ENCODE measurements around the gene EZR.

EZR gene

GRCh38 chr6:158763434-158764182, 55.6 kb downstream of the EZR start:
- no peak for DNase-seq (ENCODE audit: low read depth in 4 of 4, low spot score in 1 of 4)

DNA sequence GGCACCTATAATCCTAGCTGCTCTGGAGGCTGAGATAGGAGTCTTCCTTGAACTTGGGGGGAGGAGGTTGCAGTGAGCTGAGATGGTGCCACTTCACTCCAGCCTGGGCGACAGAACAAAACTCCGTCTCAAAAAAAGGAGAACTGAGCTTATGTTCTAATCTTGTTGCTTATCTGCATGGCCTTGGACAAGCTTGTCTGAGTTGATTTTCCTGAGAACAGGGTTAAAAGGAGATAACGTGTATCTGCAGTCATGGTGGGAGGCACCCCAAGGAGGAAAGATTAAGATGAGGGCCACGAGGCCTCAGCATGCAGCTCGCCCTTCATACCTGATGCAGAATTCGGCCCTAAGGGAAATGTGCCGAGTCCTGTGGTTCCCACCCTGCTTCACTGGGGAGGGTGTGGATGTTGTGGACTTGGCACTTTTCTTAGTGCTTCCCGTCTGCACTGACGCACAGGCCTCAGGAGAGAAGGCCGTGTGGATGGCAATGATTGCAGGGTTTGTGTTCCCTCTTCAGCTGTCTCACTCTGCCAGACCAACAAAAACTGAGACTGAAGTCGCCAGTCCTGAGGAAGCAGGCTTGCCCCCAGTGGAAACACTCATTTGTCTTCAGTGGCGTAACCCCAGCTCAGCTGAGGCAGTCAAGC, 56.3 kb downstream of the EZR start:
- DNase-seq (ENCODE audit: low read depth in 4 of 4, low spot score in 1 of 4) = no peak

GRCh38 chr6:158761746-158762145, 57.4 kb downstream of the EZR start:
- DNase-seq (ENCODE audit: low read depth in 4 of 4, low spot score in 1 of 4) = no peak

- no peak for DNase-seq (ENCODE audit: low read depth in 4 of 4, low spot score in 1 of 4)
Observed at GRCh38 chr6:158760618-158761250, 58.4 kb downstream of the EZR start.

GRCh38 chr6:158759966-158760617, 59.1 kb downstream of the EZR start:
- DNase-seq (ENCODE audit: low read depth in 4 of 4, low spot score in 1 of 4) = no peak

- no peak for DNase-seq (ENCODE audit: low read depth in 4 of 4, low spot score in 1 of 4)
Observed at GRCh38 chr6:158758941-158759479, 60.2 kb downstream of the EZR start.

DNA sequence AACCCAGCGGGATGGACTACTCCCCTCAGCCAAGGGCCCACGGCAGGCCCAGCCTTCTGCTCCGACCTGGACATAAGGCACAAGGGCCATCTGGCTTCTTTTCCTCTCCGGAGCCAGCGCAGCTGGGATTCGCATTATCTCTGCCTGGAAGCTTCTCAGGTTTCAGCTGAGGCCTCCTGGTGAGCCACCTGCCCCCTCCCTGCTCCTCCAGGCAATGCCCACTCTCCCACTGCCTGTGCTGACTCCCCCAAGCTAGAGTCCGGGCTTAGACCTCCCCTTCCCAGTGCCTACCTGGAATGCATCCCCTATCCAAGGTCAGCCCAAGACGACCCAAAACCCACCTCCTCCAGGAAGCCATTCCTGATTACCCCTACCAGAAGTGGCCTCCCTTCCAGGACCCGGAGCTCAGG, 60.7 kb downstream of the EZR start:
- DNase-seq (ENCODE audit: low read depth in 4 of 4, low spot score in 1 of 4) = no peak

DNA sequence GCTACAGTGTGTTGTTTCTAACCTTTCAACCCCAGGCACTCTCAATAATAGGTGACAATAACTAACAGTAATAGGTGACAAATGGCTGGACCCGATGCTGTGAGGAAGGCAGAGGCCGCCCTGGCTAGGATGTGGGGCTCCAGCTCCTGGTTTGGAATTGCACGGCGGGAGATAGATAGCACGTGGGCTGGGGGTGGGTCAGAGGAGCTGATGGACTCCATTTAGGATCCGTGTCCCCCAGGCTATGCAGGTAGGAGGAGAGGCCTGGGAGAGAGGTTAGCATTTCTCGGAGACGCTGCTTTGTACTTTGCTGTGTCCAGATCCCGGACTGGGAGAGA, 61.4 kb downstream of the EZR start:
- no peak for DNase-seq (ENCODE audit: low read depth in 4 of 4, low spot score in 1 of 4)

DNA sequence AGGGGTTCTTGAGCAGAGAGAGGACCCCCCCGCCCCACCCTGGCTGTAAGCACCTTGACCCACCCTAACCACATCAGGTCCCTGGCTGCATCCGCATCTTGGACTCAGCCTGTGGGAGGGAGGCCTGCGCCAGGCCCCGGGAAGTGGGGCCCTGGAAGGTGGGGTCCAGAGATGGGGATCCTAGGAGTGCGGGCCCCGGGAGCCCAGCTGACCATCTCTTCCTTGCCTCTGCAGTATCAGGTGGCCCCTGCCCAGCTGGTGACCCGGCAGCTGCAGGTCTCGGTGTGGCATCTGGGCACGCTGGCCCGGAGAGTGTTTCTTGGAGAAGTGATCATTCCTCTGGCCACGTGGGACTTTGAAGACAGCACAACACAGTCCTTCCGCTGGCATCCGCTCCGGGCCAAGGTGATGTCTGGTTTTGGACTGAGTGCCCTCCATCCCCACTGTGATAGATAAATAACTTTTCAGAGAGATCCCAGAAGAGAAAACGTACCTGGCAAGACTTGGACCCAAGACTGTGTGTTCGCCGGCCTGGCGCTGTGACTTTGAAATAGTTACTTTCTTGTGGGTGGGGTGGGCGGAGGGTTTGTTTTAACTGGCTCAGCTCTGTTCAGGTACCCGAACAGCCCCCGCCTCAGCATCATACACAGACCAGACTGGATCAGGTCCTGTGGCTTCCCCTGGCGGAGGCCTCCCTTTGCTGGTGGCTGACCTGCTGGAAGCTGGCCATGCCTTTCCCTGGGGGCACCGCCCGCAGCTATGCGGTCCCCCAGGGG, 62.0 kb downstream of the EZR start:
- no peak for DNase-seq (ENCODE audit: low read depth in 4 of 4, low spot score in 1 of 4)

- no peak for DNase-seq (ENCODE audit: low read depth in 4 of 4, low spot score in 1 of 4)
Observed at GRCh38 chr6:158756126-158756525, 63.0 kb downstream of the EZR start.

GRCh38 chr6:158755636-158756035, 63.5 kb downstream of the EZR start:
- no peak for DNase-seq (ENCODE audit: low read depth in 4 of 4, low spot score in 1 of 4)

DNA sequence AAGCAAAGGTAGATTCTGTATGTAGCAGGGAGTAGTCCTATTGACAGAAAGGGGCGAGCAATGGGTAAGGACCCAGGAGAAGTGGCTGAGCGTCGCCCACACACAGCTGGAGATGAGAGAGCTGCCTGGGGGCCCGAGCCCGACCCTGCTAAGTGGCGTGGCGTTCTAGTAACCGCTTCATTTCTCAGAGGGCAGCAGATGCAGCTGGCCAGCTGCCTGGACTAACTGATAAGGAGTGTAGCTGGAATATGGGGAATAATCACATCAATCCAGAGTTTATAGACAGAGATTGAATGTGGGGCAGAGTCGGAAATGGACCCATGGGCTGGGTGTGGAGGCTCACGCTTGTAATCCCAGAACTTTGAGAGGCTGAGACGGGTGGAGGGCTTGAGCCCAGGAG, 64.4 kb downstream of the EZR start:
- no peak for DNase-seq (ENCODE audit: low read depth in 4 of 4, low spot score in 1 of 4)

GRCh38 chr6:158753811-158754210, 65.4 kb downstream of the EZR start:
- no peak for DNase-seq (ENCODE audit: low read depth in 4 of 4, low spot score in 1 of 4)

DNA sequence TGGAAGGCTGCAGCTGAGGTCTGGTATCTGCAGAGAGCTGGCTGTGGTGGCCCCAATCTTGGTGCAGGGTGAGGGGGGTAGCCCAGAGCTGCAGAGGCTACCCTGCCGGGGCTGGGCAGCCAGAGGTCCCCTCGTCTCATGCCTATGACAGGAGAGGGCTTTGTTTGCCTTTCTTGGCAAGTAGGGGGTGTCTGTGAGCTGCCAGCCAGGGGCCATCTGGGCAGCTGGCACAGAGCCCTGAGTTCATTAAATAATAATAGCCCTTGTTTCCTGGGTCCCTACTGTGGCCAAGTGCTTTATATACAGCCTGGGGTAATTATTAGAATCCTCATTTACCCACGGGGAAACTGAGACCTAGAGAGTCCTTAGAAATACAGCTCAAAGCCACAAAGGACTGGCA, 66.6 kb downstream of the EZR start:
- no peak for DNase-seq (ENCODE audit: low read depth in 4 of 4, low spot score in 1 of 4)

GRCh38 chr6:158751921-158752320, 67.2 kb downstream of the EZR start:
- no peak for DNase-seq (ENCODE audit: low read depth in 4 of 4, low spot score in 1 of 4)

DNA sequence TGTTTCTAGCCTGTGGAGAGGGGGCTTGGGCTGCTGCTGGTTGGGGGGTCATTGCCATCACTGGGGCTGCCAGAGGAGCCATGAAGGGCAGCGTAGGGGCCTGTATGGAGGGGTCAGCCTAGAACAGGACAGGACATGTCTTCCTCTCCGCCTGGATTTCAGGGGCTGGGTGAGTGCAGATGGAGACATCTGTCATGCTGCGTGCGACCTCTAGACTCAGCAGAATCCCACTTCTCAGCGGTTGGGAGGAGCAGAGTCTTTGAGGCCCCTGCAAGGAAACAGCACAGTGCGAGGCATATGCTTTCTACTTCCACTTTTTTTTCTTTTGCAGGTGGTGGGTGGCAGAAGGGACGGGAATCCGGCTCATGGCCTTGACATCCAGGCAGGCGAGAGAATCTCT, 67.9 kb downstream of the EZR start:
- no peak for DNase-seq (ENCODE audit: low read depth in 4 of 4, low spot score in 1 of 4)

DNA sequence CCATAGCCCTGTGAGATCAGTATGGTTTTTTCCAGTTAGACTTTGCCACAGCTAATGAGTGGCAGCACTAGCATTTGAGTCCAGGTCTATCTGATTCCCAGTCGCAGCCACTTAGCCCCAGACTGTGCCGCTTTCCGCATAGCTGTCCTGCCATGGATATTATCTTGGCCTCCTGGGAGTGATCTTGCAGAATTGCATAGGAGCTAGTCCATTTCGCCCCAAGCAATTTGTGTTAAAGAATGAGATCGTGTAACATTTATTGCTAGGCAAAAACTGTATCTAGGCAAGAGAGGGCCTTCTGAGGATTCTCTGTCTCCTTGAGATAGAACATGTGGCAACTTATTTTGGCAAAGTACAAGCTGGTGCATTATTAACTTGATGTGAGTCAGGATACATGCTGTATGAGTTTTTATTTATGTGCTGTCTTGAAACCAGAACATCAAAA, 74.2 kb downstream of the EZR start:
- no peak for DNase-seq (ENCODE audit: low read depth in 4 of 4, low spot score in 1 of 4)

DNA sequence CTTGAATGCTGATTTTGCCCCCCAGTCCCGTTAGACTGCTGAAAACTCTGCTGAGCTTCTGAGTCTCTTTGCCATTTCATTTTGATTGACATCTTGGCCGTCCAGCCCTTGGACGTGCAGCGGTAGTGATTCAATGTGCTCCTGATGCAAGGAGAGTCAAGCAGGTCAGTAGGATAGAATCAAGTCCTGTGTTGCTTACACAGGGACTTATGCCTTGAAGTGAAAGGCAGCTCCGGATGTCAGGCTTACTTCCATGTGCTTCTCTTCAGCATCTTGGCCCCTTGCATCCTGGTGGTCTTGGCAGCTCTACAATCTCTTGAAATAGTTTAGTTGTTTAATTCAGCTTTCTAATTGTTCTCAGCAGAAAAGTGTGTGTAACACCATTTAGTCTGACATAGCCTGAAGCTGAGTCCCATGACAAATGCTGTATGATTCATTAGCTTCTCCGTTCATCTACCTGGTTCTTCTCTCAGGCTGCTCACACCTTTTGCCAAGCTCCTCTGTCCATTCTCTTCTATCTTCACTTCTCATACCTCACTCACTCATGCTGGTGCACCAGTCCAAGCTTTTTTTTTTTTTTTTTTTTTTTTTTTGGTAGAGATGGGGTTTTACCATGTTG, 76.0 kb downstream of the EZR start:
- no peak for DNase-seq (ENCODE audit: low read depth in 4 of 4, low spot score in 1 of 4)

- no peak for DNase-seq (ENCODE audit: low read depth in 4 of 4, low spot score in 1 of 4)
Observed at GRCh38 chr6:158739673-158740072, 79.5 kb downstream of the EZR start.

Data from stimulated activated CD4-positive, alpha-beta T cell treated with anti-CD3 and anti-CD28 coated beads, Interleukin-1b, Interleukin-23, amount 100 ng/mL, for 24 hours (primary cell).